Measurements from ENCODE around the gene NCS1.

NCS1 gene

DNA sequence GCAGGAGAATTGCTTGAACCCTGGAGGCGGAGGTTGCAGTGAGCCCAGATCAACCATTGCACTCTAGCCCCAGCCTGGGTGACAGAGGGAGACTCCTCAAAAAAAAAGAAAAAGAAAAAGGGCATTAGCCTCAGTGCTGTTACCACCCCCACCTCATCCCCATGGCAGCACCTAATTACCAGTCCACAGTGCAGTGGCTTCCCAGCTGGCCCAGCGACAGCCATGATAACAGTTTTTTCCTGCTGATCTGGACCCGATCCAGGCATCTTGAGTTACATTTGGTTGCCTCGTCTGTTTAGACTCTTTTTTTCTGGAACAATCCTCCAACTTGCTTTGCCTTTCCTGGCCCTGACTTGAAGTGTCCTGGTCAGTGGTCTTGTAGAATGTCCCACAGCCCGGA, 24.4 kb downstream of the NCS1 start:
- DNase-seq: peak; percentile 4

DNA sequence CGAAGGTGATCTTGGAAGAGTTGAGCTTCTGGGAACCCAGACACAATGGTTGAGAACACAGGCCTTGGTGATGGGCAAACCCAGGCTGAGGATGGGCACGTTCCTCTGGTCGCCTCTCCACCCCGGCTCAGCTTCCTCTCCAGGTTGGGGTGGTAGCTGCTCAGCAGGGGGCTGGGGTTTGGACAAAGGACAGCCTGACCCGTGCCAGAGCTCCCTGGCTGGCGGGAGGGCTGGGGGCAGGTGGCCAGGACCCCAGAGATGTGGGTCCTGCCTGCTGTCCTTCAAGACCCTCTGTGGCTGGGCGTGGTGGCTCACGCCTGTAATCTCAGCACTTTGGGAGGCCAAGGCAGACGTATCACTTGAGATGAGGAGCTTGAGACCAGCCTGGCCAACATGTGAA, 25.2 kb downstream of the NCS1 start:
- no peak for DNase-seq

DNA sequence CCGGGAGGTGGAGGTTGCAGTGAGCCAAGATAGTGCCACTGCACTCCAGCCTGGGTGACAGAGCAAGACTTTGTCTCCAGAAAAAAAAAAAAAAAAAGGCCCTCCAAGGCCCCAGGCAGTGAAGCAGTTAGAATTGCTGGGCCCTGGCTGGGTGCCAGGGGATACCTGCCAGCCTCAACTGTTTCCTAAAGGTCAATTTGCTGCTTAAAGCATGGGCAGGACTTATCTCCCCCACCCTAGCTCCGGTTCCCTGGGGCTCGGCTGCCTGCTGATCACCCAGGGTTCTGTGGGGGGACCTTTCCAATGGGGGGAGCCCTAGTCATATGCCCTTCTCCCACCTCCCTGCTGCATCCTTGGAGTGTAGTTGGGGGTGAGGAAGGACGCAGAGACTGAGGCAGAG, 25.7 kb downstream of the NCS1 start:
- no peak for DNase-seq

DNA sequence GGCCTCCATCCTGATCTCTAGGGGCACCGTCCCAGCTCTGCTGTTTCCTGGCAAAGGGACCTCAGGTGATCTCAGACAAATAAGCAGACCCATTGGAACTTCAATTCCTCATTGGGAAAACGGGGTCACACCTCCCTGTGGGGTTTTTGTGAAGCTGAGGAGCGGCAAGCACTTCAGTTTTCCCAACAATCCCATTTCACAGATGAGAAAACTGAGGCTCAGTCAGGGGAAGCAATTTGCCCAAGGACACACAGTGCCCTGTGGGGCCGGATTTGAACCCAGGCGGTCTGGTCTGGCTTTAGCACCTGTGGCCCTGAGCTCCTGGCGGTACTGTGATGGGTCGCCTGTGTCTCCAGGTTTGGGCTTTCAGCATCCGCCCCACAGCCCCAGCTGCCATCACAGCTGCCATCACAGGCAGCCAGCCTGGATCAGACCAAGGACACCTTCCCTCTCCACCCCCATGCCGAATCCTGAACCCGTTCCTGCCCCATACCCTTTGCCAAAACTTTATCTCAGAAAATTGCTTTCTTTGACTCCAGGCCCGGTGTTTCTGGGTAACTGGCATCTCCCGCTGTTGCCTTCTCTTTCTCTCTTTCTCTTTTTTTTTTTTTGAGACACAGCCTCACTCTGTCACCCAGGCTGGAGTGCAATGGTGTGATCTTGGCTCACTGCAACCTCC, 26.4 kb downstream of the NCS1 start:
- peak; percentile 52 for DNase-seq

DNA sequence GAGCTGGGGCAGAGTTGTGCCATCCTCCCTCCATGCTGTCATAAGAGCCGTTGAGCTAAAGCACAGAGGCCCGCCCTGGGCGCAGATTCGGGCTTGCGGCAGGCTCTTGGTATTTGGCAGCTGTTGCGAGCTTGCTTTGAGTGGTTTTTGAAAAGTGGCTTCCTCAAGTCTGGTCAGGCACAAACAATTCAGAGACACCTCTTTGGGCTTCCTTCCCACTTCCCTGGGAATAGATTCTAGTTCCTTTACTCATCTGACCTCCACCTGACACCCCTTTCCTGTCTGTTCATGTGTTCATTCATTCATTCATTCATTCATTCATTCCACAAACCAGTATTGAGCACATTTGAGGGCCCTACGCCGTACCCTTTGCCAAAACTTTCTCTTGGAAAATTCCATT, 27.4 kb downstream of the NCS1 start:
- DNase-seq: peak; percentile 42

DNA sequence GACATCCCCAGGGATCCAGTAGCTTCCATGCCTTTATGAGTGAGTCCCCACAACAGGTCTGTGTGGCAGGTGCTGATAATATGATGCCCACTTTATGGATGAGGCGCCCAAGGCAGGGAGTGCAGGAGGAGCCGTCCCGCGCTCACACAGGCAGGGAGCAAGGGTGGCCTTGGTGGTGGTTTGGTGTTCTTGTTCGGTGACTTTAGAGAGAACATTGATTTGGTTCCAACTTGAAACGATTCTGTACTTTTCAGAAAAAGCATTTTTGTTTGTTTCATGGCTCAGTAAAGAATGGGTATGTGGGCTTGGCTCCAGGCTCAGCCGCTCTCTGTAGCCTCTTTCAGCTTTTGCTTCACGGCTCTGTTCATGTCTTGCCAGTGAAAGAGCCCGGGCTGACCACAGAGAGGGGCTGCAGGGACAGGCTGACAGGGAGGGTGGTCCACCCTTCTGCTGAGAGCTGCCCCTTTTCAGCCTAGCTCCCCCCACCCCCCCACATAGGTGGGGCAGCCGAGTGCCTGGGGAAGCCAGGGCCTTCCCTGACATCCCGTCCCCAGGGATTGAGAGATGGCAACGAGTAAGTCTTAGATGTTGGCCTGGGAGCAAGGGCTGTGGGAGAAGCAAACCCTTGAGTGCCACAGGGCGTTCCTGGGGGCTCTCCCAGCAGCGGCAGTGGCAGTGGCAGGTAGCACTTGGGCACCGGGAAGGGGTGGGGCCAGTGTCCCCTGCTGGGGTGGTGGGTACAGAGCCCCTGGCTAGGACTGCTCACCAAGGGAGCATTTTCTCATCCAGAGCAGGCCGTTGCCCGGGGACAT, 28.0 kb downstream of the NCS1 start:
- DNase-seq: peak; percentile 42

DNA sequence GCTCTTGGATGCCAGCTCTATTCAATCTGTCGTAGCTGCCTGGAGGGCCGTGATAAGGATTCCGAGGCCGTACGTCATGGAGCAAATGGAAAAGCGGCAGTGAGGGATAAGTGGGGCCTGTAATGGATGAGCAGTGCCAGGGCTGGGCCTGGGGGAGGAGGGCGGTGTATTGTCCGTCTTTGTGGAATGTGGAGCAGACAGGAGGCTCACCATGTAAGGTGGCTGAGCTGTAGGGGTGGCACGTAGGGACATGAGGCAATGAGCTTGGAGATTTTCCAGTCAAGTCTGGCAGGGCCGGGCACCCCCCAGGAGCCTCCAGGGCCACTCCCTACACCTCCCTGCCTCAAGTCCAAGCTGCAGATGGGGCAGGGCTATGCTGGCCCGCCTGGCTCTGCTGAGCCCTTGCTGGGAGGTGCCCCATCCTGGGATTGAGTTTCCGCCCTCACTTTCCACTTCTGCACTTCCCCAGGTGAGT, 29.2 kb downstream of the NCS1 start:
- DNase-seq: no peak

DNA sequence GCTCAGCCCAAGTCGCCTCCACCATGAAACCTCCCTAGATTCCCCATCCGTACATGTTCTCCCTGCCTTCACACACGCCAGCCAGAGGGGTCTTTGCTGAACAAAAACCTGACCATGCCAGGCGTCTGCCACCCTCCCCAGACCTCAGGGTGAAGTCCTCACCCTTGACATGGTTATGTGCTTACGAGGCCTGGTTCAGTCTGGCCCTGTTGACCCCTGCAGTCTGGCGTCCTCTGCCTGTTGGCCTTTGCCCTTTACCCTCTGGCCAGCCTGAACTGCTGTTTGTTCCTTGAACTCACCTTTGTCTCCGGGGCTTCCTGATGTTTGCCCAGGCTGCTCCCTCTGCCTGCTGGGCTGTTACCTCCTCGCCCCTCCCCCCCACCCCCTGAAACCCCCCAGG, 29.8 kb downstream of the NCS1 start:
- no peak for DNase-seq

DNA sequence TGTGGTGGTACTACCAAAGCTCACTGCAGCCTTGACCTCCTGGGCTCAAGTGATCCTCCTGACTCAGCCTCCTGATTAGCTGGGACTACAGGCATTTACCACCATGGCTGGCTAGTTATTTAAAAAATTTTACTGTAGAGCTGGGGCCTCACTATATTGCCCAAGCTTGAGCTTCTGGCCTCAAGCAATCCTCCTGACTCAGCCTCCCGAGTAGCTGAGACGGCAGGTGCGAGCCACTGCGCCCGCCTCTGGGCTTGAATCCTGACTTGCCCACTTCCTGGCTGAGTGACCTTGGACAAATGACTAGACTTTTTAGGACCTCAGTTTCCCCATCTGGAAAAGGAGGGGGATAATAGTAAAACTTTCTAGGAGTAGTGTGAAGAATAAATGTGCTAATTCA, 32.1 kb downstream of the NCS1 start:
- no peak for DNase-seq

DNA sequence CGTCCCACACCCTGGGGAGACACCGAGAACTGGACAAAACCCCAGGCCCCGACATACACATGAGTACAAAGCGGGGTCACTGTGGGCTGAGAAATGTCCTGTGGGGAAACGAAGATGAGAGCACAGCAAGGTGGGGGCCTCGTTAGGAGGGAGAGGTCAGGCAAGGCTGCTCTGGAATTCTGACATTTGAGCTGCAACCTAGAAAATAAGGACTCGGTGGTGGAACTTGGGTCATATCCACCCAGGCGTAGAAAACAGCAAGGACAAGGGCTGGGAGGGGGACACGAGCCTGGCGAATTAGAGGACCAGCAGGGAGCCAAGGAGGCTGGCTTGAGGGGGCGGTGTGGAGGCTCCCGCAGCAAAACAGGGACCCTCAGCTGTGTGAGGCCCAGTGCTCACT, 32.8 kb downstream of the NCS1 start:
- no peak for DNase-seq

DNA sequence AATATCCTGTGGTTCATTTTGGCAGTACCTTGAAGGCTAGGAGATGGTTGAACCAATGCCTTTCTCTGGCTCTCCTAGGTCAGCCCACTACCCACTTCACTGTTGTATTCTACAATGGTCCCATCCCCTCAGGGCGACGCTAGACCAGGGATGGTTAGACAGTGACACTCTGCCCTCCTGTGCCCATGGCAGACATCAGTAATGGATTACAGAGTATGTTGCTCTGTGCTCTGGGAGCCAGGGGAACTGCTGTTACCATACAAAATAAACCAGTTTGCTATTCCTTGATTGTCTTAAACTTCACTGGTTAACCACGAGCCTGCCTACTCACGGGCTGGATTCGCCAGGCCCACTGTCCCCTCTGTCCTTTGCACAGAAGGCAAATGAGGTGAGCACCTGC, 33.7 kb downstream of the NCS1 start:
- no peak for DNase-seq

DNA sequence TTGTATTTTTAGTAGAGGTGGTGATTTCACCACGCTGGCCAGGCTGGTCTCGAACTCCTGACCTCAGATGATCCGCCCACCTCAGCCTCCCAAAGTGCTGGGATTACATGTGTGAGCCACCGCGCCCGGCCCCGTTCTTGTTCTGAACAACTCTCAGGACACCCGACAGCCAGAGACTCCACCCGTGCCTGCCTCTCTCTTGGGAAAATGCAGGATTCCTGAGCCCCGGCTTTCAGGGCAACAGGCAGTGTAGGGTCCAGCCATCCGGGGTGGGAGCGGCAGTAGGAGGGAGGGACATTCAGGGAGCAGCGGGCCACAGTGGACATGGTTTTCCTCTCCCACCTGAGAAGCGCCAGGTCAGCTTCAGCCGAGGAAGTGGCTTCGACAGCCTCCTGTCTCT, 34.4 kb downstream of the NCS1 start:
- DNase-seq: no peak

DNA sequence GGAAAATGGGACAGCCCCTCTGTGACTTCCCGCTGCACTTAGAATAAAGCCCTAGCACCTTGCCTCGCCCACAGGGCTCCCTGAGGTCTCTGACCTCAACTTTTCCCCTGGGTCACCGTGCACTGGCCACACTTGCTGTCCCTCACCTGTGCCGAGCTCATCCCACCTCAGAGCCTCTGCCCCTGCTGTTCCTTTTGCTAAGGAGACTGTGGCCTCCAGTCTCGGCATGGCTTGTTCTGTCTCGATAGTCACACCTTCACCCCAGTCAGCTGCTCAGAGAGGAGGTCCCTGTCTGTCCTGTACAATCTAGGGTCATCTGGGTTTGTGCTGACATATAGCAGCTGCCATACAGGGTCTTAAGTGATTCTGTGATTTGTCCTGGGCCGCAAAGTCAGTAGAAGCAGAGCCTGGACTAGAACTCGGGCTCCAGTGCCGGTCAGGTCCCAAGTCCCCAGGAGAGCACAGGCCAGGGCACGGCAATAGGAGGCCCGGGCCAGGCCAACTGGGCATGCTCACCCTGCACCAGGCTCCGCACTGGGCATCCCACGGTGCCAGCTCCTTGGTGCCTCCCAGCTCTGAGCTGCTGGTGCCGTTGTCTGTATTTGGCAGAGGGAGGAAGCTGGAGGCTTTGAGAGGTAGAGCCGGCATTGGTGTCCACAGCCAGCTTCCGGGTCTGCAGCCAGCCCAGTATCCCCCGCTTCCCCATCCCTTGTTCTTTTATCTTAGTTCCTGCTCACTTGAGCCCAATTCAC, 35.2 kb downstream of the NCS1 start:
- DNase-seq: no peak

DNA sequence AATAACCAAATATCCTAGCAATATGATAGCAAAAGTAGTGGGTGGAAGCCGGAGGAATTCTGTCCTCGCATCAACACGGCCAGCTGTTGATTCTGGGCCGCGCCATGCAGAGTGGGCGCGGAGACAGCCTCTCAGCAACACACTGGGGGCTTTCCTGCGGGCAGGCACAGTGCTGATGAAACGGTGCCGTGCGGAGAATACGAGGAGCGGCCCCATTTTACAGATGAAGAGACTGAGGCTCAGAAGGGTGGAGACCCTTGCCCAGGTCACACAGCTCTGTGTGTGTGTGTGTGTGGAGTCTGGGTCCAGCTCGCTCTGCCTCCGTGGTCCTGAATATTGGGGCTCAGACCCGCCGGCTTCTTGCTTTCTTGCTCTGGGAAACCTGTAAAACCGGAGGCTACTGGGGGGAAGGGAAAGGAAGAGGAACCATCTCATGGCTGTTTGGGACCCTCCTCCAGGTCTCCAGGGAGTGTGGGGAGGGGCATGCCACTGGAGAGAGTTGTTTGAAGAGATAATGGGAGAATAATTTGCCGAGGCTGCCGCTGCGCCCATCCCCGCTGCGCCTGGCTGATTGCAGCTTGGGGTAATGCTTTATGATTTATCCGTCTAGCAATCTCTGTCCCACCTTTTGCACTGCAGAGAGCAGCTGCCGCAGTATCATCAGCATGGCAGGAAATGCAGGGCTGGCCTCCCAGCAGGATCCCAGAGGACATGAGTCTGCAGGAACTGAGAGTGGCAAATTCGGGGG, 36.6 kb downstream of the NCS1 start:
- DNase-seq: no peak

DNA sequence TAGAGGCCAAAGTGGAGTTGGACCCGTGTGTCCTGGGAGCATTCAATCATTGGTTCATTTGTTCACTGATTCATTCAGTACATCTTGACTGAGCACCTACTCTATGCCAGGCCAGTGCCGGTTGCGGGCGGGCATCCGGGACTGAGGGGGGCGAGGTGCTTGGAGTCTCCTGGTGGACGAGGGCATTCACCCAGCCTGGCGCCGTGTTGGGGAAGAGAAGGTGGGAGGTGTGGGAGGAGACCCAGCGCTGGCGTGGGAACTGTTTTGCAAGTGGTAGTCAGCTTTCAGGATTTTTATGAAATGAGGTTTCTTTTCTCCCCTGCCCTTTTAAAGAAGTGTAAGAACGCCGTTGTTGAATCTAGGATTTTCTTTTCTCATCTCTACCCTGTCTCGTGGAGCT, 37.2 kb downstream of the NCS1 start:
- no peak for DNase-seq

DNA sequence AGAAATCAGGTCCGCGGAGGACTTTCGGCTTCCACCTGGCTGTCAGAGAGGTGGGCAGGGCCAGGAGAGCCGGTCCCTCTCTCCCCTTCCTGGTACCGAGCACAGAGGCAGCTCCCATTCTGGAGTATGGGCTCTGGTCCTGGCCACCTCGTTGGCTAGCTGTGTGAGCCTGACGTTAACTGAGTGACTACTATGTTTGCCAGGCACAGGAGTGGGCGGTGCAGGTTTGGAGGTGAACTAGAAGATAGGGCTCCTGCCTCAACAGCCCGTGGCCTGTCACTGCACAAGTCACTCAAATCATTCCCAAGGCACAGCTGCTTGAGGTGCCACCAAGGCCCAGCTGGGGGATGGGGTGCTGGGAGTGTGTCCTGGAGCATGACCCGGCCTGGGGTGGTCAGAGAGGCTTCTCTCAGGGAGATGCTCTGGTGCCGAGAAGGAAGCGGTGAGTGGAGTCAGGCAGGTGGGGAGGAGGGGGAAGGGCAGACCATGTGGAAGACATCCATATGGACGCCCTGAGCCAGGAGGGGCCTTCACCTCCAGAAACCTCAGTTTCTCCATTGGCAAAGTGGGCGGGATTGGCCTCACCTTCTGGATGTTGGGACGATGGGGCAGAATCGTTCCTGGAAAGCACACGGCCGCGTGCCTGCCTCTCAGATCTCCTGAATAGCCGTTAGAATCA, 39.5 kb downstream of the NCS1 start:
- no peak for DNase-seq

DNA sequence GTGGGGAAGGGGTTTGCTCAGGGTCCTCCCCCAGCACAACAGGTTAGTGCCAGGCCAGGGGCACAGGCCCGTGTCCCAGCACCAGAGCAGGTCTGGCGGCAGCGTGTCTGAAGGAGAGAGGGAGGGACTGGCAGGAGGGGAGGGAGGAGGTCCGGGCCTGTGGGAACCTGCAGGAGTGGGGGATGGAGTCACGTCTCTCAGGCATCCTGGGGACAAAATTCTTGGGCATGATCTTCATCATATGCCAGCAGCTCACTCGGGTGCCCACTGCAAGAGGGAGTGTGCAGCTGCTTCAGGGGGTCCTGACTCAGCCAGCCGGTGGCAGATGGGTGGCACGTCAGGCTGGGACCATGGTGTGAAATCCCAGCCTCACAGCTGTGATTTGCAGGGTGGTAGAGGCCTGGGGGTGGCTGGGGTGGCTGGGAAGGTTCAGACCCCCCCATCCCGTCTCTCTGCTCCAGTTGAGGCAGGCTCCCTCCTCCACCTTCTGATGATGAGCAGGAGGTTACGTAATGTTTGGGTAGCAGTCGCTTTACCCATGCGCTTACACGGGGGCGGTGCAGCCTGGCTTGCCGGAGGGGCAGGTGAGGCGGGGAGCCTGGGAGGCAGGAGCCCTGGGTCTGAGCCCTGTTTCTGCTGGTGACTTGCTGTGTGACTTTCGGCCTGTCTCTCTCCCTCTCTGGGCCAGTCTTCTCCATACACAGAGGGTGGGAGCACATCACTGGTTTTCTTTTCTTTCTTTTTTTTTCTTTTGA, 40.5 kb downstream of the NCS1 start:
- no peak for DNase-seq

DNA sequence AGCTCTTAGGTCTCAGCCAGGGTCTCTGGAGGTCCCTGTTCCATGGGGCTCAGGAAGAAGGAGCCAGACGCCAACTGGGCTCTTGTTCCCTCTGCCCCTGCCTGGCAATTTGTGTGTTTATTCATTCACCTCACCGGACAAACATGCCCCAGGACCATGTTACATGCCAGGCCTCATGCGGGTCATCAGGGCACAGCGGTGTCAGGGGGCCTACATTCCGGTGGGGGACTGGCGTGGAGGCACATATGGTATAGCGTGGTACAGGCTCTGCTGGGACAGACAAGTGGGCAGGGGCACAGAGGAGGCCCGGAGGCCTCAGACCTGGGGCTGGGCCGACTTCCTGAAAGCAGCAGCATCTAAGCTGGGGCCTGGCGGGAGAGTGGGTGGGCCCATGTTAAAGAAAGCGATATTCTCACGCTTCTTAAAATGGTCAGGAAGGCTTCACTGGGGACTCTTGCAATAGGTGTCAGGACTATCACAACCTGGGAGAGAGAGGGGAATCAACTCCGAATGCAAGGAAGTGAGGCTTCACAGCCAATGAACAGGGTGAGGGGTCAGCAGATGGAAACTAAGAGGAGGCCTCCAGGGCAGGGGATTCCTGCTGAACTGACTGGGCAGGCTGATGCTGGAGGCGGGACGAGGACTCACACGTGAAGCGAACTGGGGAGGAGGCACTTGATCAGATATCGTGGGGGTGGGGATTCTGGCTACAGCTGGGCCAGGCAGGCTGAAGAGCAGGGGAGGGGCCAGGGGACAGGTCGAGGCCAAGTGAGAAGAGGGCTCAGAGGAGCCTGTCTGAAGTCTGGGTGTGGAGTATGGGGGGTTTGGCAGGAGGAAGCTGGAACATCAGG, 41.9 kb downstream of the NCS1 start:
- DNase-seq: no peak

DNA sequence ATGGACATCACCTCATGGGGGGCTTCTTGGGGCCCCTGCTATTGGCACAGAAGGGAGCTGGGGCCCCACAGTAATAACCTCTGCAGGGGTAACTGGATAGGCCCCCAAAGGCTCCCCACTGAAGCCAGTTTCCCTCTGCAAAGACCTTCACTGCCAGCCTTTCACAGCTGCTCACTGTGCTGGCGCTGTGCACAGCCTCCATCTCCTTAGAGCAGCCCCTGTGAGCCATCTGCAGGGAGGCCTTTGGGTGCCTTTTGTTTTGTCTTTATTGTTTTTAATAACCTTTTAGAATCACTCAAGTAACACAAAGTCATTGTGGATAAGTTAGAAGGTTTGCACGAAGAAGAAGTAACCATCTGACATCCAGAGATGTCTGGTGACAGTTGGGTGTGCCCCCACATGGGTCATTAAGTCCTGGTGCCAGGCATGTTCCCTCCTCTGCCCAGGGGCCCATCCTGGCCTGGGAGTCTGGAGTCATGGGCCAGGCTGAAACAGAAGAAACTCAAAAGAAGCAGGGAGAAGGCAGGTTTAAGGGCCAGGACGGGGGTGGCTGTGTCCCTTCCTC, 42.7 kb downstream of the NCS1 start:
- DNase-seq: no peak

DNA sequence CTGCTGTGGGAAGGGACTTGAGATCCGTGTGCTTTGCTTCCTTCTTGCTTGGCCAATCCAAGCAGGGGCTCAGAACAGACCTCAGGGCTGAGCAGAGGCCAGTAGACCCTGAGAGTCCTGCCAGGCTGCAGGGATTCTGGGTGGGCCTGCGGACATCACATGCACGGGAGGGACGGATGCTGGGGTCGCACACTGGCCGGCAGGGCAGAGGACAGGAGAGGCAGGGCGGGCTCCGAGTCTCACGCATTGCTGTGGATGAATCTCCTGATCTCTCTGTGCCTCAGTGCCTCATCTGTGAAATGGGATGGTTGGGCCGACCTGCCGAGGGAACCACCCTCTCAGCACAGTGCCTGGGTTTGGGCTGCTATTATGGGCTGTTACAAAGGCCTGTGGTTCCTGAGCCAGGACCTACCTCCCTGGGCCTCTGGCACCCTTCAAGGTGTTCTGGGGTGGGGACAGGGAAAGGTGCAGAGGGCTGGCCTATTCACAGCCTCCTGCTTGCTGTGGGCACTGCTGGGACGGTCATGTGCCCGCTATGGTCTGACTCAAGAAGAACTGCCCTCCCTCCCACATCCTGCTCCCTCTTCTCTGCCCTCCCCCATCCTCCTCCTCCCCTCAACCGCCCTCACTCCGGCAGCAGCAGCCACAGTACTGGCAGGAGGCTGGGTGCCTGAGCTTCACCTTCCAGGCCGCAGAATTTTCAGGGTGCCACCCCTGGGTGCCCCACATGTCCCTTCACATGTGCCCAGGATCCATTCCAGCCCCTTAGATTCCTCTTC, 43.3 kb downstream of the NCS1 start:
- DNase-seq: no peak
